OCI-LY1 (cell line): ENCODE results near the gene KLF11.

ENCODE experiments used
- H2AFZ ChIP-seq: fragments of 200-600 bp; sonication (generic), shearing (Covaris generic); 2 replicates; pipeline ENCODE4 v1.6.0; 2014; ENCODE audit warnings: antibody characterized with exemption, mild to moderate bottlenecking, low read length
- H3F3A ChIP-seq: fragments of 200-600 bp; sonication (generic), shearing (Covaris generic); 2 replicates; pipeline ENCODE4 v1.6.0; 2014; ENCODE audit warnings: mild to moderate bottlenecking, antibody characterized with exemption, low read length, moderate library complexity; ENCODE audit not compliant: insufficient read depth
- H3K27ac ChIP-seq: fragments of 200-600 bp; sonication (generic); 2 replicates; pipeline ENCODE4 v1.5.1; 2014; ENCODE audit warnings: low read length, mixed run types, mild to moderate bottlenecking, low read depth; ENCODE audit not compliant: poor library complexity, severe bottlenecking
- H3K27me3 ChIP-seq: fragments of 200-600 bp; sonication (generic); 2 replicates; pipeline ENCODE4 v1.6.0; 2014; ENCODE audit warnings: antibody characterized with exemption, mild to moderate bottlenecking, low read length, moderate library complexity; ENCODE audit not compliant: insufficient read depth
- H3K36me3 ChIP-seq: fragments of 200-600 bp; sonication (generic); 2 replicates; pipeline ENCODE4 v1.6.1; 2014; ENCODE audit warnings: mild to moderate bottlenecking, antibody characterized with exemption, low read length, moderate library complexity, mixed read lengths; ENCODE audit not compliant: insufficient read depth
- H3K4me1 ChIP-seq: fragments of 200-600 bp; sonication (generic); 2 replicates; pipeline ENCODE4 v1.5.1; 2014; ENCODE audit warnings: mild to moderate bottlenecking, low read length, moderate library complexity; ENCODE audit not compliant: insufficient read depth, severe bottlenecking
- H3K4me2 ChIP-seq: fragments of 200-600 bp; sonication (generic), shearing (Covaris generic); 2 replicates; pipeline ENCODE4 v1.6.1; 2014; ENCODE audit warnings: low read length
- H3K4me3 ChIP-seq: fragments of 200-600 bp; sonication (generic); 2 replicates; pipeline ENCODE4 v1.5.1; 2014; ENCODE audit warnings: low read length, low read depth, mild to moderate bottlenecking, mixed read lengths; ENCODE audit not compliant: poor library complexity, severe bottlenecking
- H3K79me2 ChIP-seq: fragments of 200-600 bp; shearing (Covaris generic); 2 replicates; pipeline ENCODE4 v1.6.1; 2016; ENCODE audit warnings: mixed run types, low read length, mixed read lengths; ENCODE audit not compliant: insufficient read depth
- H3K9ac ChIP-seq: fragments of 200-600 bp; sonication (generic), shearing (Covaris generic); 2 replicates; pipeline ENCODE4 v1.6.1; 2014; ENCODE audit warnings: mild to moderate bottlenecking, low read length, mixed read lengths
- H3K9me2 ChIP-seq: fragments of 200-600 bp; sonication (generic), shearing (Covaris generic); 2 replicates; pipeline ENCODE4 v1.6.1; 2014; ENCODE audit warnings: low read depth, mild to moderate bottlenecking, low read length, mixed read lengths
- H3K9me3 ChIP-seq: fragments of 200-600 bp; shearing (Covaris generic); 2 replicates; pipeline ENCODE4 v1.6.1; 2014; ENCODE audit warnings: low read length, mixed read lengths
- H4K20me1 ChIP-seq: fragments of 200-600 bp; sonication (generic), shearing (Covaris generic); 2 replicates; pipeline ENCODE4 v1.6.0; 2016; ENCODE audit warnings: mild to moderate bottlenecking, low read length; ENCODE audit not compliant: insufficient read depth
- EZH2 ChIP-seq: fragments of 200-600 bp; sonication (generic), shearing (Covaris generic); IDR thresholded peaks from 2 replicates; pipeline ENCODE4 v1.8.0; 2017; ENCODE audit warnings: borderline replicate concordance, mixed run types, mild to moderate bottlenecking, antibody characterized with exemption, low read length, moderate library complexity, mixed read lengths
- TF ChIP-seq, protein P1 (sequence below): fragments of 200-600 bp; sonication (generic), shearing (Covaris generic); IDR thresholded peaks from 2 replicates; pipeline ENCODE4 v1.5.1; 2017; ENCODE audit warnings: mild to moderate bottlenecking, antibody characterized with exemption, low read length, moderate library complexity, mixed read lengths

KLF11 gene

DNA sequence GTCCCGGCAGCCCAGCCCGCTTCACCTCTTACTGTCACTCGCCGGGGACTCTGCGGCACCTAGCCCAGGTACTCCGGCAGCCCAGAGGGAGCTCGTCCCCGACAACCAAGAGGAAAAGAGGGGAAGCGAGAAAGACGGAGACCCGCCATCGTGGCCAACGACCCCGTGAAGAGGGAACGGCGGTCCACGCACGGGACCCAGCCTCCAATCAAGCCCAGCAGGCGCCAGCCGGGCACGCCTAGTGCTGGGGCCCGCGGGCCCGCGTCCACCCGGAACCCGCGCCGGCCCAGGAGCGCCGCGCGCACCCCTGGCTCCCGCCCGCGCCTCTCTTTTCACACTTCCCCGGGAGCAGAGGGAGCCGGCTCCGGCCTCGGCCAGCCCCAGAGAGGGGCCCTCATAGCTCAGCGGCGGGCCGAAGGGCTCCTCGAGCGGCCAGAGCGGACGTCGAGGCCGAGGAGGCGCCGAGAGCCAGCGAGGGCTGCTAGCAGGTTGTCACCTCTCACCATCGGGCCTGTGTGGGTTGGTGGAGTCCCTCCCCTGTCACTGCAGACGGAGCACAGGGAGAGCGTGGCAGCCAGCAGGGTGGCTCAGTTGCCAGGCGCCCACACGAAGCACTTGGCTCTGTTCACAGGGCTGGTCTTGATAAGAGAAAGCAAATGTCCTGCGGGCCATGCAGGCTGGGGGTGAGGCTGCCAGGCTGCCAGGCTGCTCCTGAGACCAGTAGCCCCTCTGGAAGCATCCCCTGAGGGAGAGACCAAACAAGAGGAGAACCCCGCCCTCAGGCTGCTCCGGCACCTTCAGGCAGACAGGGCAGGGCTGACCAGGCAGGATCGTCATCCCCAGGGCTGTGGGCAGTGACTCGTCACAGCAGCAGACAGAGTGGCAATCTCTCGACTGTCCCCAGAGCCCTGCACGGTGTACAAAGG is 36.9 kb upstream of the KLF11 start:
- Histone ChIP-seq H3K27me3 (no peaks in the 10 kb centered on the region), H3K9me3 (no peaks in the 10 kb centered on the region), H3K9me2 (no peaks in the 10 kb centered on the region), H3K27ac (no peak overlapping the region), H3K9ac (no peak overlapping the region), H3K4me2 (no peak overlapping the region), H3K4me1 (no peaks in the 10 kb centered on the region), H4K20me1 (no peaks in the 10 kb centered on the region), H3K79me2 (no peaks in the 10 kb centered on the region), H3F3A (no peaks in the 10 kb centered on the region), H3K36me3 (no peaks in the 10 kb centered on the region), H3K4me3 (no peak overlapping the region), H2AFZ (no peak overlapping the region)
- TF ChIP-seq, protein P1, sequence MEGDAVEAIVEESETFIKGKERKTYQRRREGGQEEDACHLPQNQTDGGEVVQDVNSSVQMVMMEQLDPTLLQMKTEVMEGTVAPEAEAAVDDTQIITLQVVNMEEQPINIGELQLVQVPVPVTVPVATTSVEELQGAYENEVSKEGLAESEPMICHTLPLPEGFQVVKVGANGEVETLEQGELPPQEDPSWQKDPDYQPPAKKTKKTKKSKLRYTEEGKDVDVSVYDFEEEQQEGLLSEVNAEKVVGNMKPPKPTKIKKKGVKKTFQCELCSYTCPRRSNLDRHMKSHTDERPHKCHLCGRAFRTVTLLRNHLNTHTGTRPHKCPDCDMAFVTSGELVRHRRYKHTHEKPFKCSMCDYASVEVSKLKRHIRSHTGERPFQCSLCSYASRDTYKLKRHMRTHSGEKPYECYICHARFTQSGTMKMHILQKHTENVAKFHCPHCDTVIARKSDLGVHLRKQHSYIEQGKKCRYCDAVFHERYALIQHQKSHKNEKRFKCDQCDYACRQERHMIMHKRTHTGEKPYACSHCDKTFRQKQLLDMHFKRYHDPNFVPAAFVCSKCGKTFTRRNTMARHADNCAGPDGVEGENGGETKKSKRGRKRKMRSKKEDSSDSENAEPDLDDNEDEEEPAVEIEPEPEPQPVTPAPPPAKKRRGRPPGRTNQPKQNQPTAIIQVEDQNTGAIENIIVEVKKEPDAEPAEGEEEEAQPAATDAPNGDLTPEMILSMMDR, result no peak
- no peak for TF ChIP-seq EZH2

DNA sequence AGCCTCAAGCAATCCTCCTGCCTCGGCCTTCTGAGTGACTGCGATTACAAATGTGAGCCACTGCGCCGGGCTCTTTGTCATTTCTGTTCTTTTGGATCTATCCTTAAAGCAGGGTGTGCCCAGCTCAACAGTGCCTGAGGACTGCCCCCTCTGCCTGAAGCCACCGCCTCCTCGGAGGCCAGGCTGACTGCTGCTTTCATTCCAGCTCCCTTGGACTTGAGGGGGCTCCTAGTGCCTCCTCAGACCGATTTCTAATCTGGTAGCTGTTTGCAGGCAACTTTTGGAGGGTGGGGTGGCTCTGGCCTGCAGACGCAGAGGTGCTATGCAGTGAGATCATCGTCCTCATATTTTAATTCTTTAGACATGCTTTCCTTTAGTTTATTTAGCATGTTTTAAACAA is 35.9 kb upstream of the KLF11 start:
- Histone ChIP-seq H3K36me3 (no peaks in the 10 kb centered on the region), H2AFZ (no peak overlapping the region), H3K9me3 (no peaks in the 10 kb centered on the region), H3K4me2 (no peak overlapping the region), H3K27me3 (no peaks in the 10 kb centered on the region), H4K20me1 (no peaks in the 10 kb centered on the region), H3K79me2 (no peaks in the 10 kb centered on the region), H3K9me2 (no peaks in the 10 kb centered on the region), H3K27ac (no peak overlapping the region), H3F3A (no peaks in the 10 kb centered on the region), H3K9ac (no peak overlapping the region), H3K4me3 (no peak overlapping the region), H3K4me1 (no peaks in the 10 kb centered on the region)
- TF ChIP-seq, protein P1, result no peak
- TF ChIP-seq EZH2, result no peak

DNA sequence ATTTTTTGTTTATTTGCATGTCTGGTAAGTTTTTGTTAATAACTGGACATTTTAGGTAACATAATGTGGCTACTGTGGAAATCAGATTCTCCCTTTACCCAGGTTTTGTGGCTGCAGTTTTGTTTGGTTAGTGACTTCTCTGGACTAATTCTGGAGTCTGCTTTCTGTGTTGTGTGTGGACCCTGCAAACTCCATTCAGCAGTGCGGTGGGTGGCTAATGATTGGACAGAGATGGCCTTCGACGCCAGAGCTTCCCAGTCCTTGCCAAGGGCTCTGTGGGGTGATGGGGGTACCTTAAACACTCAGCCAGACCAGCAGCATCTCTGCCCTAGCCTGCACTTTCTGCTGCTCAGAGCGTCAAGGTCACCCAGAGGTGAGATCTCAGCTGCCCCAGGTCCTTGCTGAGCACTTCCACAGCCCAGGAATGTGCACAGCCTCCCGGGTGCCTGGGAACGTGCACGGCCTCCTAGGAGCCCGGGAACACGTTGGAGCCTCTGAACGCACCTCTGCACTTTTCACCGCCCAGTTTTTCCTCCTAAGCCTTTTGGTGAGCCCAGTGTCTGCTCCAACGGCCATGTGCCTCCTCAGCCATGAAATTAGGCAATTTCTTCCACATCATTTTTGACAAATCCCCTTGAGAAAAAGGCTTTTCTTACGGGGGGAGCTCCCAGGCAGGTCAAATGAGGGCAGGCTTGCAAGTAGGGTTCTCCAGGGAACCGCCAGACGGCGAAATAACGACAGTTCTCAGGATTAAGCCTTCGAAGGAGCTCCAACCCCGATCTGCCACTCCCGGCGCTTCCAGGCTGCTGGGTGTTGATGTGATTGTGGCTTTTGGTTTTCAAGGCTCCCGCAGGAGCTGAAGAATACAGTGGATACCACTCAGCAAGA is 35.2 kb upstream of the KLF11 start:
- H3K36me3 ChIP-seq, result no peaks in the 10 kb centered on the region
- no peaks in the 10 kb centered on the region for H3K4me1 ChIP-seq
- no peaks in the 10 kb centered on the region for H3K79me2 ChIP-seq
- no peaks in the 10 kb centered on the region for H3K9me2 ChIP-seq
- H3F3A ChIP-seq, result no peaks in the 10 kb centered on the region
- H3K9ac ChIP-seq, result no peak overlapping the region
- H3K27me3 ChIP-seq, result no peaks in the 10 kb centered on the region
- no peak overlapping the region for H3K4me3 ChIP-seq
- no peak overlapping the region for H3K27ac ChIP-seq
- H2AFZ ChIP-seq, result no peak overlapping the region
- H3K4me2 ChIP-seq, result no peak overlapping the region
- TF ChIP-seq, protein P1, result no peak
- TF ChIP-seq EZH2, result no peak
- no peaks in the 10 kb centered on the region for H3K9me3 ChIP-seq
- no peaks in the 10 kb centered on the region for H4K20me1 ChIP-seq
